GOT3 (cell line): ENCODE measurements around the gene TOP3A.
"Not testable (repeated sequence)": the region's sequence is repeated elsewhere in the genome, so short reads cannot be mapped to it uniquely, and the experiment has no call there.

Experiments used
- DNase-seq: peaks from one replicate; lab custom pipeline; 2025; ENCODE audit warnings: mixed read lengths; lab: John Stamatoyannopoulos, UW

Gene TOP3A

GRCh38 chr17:18323507-18324139 is 8.8 kb upstream of the TOP3A start:
- no peak for DNase-seq

- DNase-seq, result no peak
Observed at GRCh38 chr17:18323007-18323406, 8.2 kb upstream of the TOP3A start.

DNA sequence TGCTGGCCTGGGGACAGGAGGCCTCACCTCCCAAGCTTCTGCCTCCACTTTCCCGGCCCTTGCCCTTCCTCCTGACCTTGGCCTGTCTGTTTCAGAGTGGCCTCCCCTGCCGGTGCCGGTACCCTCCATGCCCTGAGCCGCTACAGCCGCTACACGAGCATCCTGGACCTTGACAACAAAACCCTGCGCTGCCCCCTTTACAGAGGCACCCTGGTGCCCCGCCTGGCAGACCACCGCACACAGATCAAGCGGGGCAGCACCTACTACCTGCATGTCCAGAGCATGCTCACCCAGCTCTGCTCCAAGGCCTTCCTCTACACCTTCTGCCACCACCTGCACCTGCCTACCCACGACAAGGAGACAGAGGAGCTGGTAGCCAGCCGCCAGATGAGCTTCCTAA is 7.7 kb upstream of the TOP3A start:
- no peak for DNase-seq

DNA sequence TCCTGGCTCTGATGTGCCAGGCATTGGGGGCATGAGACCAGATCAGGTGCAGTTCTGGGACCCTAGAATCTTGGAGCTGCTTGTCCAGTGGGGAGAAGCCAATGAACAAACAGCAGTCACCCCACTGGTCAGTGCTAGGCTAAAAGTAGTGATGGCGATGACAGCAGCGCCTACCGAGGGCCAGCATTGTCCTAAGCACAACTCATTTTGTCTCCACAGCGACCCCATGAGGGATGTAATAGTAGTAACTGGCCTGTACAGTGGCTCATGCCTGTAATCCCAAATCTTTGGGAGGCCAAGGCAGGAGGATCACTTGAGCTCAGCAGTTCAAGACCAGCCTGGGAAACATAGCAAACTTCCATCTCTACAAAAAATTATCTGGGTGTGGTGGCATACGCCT is 6.5 kb upstream of the TOP3A start:
- DNase-seq, result no peak

DNA sequence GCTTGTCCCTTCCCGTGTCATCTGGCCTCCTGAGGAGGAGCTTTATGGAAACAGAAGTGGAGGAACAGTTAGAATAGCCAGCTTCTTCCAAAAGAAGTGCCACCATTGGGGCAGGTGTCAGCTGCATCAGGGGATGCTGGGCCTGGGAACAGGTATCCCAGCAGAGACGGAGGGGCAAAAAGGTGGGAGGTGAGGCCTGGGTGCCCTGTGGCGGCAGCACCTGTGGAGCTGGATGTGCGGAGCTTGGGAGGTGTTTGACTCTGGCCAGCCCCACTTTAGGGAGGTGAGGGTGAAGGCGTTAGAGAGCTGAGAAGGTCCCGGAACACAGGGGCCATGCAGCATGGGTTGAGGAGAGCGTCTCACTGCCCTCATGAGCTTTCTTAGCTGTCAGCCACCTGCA is 5.5 kb upstream of the TOP3A start:
- DNase-seq, result no peak

- no peak for DNase-seq
Observed at GRCh38 chr17:18319604-18320256, 4.9 kb upstream of the TOP3A start.

GRCh38 chr17:18318771-18319450 is 4.1 kb upstream of the TOP3A start:
- no peak for DNase-seq

GRCh38 chr17:18318117-18318516 is 3.3 kb upstream of the TOP3A start:
- DNase-seq, result no peak

- no peak for DNase-seq
Observed at GRCh38 chr17:18315961-18316360, 1.2 kb upstream of the TOP3A start.

- DNase-seq, result no peak
Observed at GRCh38 chr17:18315562-18315922, 748 bp upstream of the TOP3A start.

- DNase-seq, result no peak
Observed at GRCh38 chr17:18314059-18314730, 599 bp downstream of the TOP3A start.

- no peak for DNase-seq
Observed at GRCh38 chr17:18309202-18309601, 5.6 kb downstream of the TOP3A start.

- not testable (repeated sequence) for DNase-seq
Observed at GRCh38 chr17:18303206-18303605, 11.6 kb downstream of the TOP3A start.

GRCh38 chr17:18300725-18301480 is 13.9 kb downstream of the TOP3A start:
- no peak for DNase-seq

GRCh38 chr17:18298061-18298460 is 16.7 kb downstream of the TOP3A start:
- not testable (repeated sequence) for DNase-seq

DNA sequence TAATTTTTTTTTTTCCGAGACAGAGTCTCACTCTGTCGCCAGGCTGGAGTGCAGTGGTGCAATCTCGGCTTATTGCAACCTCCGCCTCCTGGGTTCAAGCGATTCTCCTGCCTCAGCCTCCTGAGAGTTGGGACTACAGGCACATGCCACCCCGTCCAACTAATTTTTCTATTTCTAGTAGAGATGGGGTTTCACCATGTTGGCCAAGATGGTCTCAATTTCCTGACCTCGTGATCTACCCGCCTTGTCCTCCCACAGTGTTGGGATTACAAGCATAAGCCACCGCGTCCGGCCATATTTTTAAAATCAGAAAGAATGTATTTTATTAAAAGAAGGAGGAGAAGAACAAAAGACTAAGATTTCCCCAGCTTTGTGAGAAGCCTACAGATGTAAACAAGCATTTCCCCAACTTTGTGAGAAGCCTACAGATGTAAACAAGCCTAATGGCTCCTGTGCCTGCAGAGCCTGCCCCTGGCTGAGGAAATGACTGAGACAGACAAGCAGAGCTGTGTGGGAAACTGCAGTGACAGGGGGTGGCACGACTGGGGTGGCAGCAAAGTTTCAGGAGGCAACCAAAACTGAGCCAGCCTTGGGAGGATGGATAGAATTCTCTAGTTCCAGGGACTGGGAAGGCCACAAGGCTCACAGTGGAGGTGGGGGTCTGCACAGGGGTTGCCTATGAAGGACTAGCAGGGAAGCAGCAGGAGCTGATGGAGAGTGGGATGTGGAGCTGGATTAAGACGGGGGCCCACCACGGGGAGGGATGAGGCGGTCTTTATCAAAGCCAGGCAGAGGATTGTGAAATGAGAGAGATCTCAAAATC is 22.9 kb downstream of the TOP3A start:
- no peak for DNase-seq

DNA sequence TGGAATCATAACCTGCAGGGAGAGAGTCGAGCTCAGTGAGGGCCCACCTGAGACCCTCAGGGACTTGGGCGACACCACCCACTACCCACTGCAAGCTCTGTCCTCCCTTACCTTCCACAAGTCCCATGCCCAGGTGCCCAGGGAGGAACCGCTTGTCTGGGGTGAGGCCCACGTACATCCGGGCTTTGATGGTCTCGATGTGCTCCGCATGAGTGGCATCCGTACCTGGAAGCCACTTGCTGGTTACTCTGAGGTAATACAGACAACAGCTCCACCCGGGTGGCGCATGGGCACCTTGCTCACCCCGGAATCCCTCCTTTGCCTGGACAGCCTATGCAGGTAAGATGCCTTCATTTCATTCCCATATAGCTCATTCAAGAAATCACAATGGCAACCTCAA is 29.5 kb downstream of the TOP3A start:
- no peak for DNase-seq

GRCh38 chr17:18281788-18282187 is 33.0 kb downstream of the TOP3A start:
- no peak for DNase-seq

DNA sequence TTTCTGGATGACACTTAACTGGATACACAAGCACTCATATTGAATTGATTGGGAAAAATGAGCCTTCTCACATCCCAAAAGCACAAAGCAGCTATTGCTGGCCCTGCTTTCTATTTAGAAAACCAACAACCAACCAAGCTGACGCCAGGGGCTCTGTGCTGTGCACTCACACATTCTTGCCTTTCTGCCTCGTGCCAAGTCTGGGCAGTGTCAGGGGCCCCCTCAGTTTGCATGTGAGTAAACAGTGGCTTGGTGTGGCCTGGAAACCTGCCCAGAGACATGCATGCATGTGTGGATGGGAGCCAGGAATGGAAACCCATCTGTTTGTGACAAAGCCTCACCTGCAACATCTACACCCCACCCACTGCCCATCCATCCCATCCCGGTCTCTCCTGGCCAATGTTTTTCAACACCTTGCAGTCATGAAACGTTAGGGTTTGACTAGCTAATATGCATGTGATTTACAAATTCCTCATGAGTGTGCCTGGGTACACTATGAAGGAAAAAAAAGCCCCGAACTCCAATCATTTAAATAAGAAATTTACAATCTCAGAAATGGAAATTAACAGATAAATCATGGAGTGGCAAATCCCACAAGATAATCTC is 33.9 kb downstream of the TOP3A start:
- DNase-seq, result no peak

- no peak for DNase-seq
Observed at GRCh38 chr17:18280249-18280648, 34.5 kb downstream of the TOP3A start.

GRCh38 chr17:18278867-18279266 is 35.9 kb downstream of the TOP3A start:
- DNase-seq, result no peak
